Large intestine (tissue), 3 donors: ENCODE results near the gene ZNF652. TPM values are rescaled to one million over a fixed set of nuclear protein-coding genes. Genes with fewer than 3 reads are reported as not detected.
"Not testable (repeated sequence)": the region's sequence is repeated elsewhere in the genome, so short reads cannot be mapped to it uniquely, and the experiment has no call there.

Experiments
- DNase-seq, 2 donors: peaks; one replicate each; pipeline versions ENCODE4 v3.0.0 to v3.0.0-alpha.2; 2013
- H3K27ac ChIP-seq: one replicate; pipeline ENCODE4 v1.5.1; 2013; ENCODE audit warnings: low read length
- H3K27me3 ChIP-seq: 2 replicates; pipeline ENCODE4 v1.6.1; 2013; ENCODE audit warnings: low read length; ENCODE audit not compliant: control insufficient read depth, insufficient read depth
- H3K36me3 ChIP-seq: 2 replicates; pipeline ENCODE4 v1.6.1; 2013; ENCODE audit warnings: low read length; ENCODE audit not compliant: control insufficient read depth, insufficient read depth
- H3K4me1 ChIP-seq: one replicate; pipeline ENCODE4 v1.6.1; 2013; ENCODE audit warnings: low read length; ENCODE audit not compliant: control insufficient read depth, insufficient read depth
- H3K4me3 ChIP-seq: one replicate; pipeline ENCODE4 v1.5.1; 2013; ENCODE audit warnings: low read length
- H3K9me3 ChIP-seq: one replicate; pipeline ENCODE4 v1.6.1; 2013; ENCODE audit warnings: mild to moderate bottlenecking, low read depth, low read length, moderate library complexity; ENCODE audit not compliant: control insufficient read depth
- WGBS: methylation state at CpG from one replicate; pipeline ENCODE4 v1.1.5; 2013; ENCODE audit warnings: low lambda C conversion rate; ENCODE audit not compliant: insufficient coverage; 5-methylcytosine and 5-hydroxymethylcytosine counted together
- polyA plus RNA-seq: library from polyadenylated mRNA; unstranded; fragments of 120-200 nt; gene quantifications from one replicate; pipeline ENCODE4 v1.2.1, GENCODE V29; 2013

ZNF652 gene
- polyA plus RNA-seq, 1 donor, result 20.1 TPM

DNA sequence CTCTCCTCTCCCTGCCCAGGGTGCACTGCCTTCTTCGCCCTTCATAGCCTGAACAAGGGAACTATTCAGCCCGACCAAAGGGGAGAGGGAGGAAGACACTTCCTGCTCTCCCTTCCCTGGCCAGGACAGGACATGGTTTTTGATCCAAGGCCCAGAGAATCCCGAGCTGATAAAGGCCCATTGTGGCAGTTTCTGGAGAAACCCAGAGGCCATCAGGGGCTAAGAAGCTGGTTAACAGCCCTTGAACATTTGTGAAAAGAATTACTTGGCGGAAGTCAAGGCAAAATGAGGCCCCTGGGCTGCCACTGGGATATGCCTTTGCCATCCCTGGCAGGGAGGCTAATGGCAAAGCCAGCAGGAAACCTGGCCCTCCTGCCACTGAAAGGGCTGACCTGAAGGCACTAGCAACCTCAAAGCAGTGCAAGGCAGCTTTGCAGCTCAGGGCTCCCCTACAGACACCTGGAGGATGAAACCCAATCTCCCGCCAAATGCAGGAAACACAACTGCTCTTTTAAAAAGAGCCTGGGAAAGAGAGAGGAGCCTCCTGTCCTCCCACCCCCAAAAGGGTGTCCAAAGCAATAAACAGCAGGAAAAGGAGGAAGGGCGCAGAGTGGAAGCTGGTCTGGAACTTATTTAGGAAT, 40.0 kb upstream of the ZNF652 start:
- Histone ChIP-seq H3K36me3 (peaks cover 41% of the 10 kb centered on the region), H3K27ac (no peak overlapping the region)
- no CpG with 5 or more reads among the region's 6 CpGs for WGBS

DNA sequence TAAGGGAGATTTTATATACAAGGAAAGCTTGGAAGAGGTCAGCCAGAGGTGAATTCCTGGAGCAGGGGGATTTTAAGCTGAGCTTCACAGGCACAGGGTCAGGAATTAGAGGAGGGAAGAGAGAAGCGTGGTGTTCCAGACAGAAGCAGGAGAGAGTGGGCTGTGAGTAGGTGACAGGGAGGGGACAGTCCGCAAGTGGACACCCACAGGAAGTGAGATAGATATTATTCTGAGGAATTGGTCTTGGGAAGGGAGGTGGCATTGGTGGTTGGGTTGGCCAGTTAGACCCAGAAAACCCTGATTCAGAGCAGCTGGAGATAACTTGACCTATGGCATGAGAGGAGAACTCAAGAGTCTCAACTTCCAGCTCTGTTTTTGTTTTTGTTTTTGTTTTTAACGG, 37.9 kb upstream of the ZNF652 start:
- WGBS, result 83% methylated on average over 2 of the region's 3 CpGs
- no peak for DNase-seq
- Histone ChIP-seq H3K36me3 (peaks cover 20% of the 10 kb centered on the region), H3K9me3 (no peaks in the 10 kb centered on the region), H3K4me1 (no peaks in the 10 kb centered on the region), H3K27me3 (no peaks in the 10 kb centered on the region), H3K4me3 (no peak overlapping the region), H3K27ac (no peak overlapping the region)

More for the DNA sequence above, 40.0 kb upstream of the ZNF652 start:
- no peaks in the 10 kb centered on the region for H3K4me1 ChIP-seq
- H3K4me3 ChIP-seq, result no peak overlapping the region
- H3K9me3 ChIP-seq, result no peaks in the 10 kb centered on the region
- H3K27me3 ChIP-seq, result no peaks in the 10 kb centered on the region
- no peak for DNase-seq

- no CpG with 5 or more reads among the region's 4 CpGs for WGBS
- no peaks in the 10 kb centered on the region for H3K27me3 ChIP-seq
- H3K4me1 ChIP-seq, result no peaks in the 10 kb centered on the region
- peaks cover under 1% of the 10 kb centered on the region for H3K36me3 ChIP-seq
- H3K9me3 ChIP-seq, result no peaks in the 10 kb centered on the region
- no peak overlapping the region for H3K4me3 ChIP-seq
- no peak overlapping the region for H3K27ac ChIP-seq
- no peak for DNase-seq
These were observed 35.5 kb upstream of the ZNF652 start for GRCh38 chr17:49397586-49397985.

DNA sequence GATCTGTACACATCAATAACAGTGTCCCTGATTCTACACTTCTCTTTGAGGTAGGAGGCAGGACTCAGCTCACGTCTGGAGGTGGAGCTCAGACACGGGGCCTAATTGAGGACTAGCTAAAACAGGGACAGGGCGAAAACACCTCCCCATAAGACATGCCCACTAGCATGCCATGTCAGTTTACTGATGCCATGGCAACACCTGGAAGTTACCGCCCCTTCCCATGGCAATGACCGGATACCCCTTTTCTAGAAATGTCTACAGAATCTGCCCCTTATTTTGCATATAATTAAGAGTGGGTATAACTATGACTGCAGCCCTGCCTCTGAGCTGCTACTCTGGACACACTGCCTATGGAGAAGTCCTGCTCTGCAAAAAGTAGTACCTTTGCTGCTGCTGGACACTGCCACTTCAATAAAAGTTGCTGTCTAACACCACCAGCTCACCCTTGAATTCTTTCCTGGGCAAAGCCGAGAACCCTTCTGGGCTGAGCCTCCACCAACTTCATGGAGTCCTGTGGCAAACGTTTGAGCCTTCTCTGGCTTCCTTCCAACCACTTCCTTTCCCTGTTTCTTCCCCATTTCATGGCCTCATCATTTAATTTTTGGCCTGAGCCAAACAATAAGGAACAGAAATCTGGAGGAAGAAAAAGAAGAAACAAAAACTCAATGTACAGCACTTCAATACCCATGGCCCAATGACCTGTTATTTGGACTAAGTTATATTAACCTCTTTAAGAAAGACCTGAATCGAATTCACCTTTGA, 31.6 kb upstream of the ZNF652 start:
- no peak for DNase-seq
- H3K4me1 ChIP-seq, result peaks cover 6% of the 10 kb centered on the region
- H3K27me3 ChIP-seq, result no peaks in the 10 kb centered on the region
- no peak overlapping the region for H3K4me3 ChIP-seq
- WGBS, result 31% methylated on average over 4 of the region's 8 CpGs
- H3K27ac ChIP-seq, result no peak overlapping the region
- no peaks in the 10 kb centered on the region for H3K36me3 ChIP-seq
- no peaks in the 10 kb centered on the region for H3K9me3 ChIP-seq

DNA sequence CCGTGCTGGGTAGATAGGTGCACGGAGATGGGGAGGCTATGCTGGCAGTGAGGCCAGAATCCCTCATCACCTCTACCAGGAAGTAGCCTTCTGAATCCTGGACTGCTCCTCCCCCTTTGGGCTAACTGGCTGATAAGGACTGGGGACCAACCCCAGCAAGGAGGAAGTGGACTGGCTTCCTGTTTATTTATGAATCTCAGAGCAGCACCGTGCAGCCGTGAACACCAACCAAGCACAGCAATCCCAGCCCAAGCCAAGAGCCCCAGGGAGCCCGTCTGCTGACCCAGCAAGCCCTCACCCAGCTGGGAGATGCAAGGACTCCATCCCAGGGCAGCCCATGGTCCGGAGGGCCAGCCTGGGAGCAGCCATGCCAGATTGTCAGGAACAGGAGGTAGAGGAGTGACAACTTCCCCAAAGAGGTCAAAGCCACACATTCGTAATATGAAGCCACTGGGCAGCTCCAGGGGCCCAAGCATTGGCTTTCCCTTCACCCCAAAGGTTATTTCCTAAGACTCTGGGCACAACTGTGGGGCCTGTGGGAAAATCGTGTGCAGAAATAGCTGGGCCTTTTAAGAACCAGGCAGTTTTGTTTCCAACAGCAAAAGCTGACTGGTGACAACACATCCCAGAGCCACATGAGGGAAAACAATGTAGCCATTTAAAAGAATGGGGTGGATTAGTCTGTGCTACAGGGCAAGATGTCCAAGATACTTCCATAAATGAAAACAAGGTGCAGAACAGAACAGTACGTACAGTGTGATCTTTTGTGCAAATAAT, 28.7 kb upstream of the ZNF652 start:
- Histone ChIP-seq H3K36me3 (no peaks in the 10 kb centered on the region), H3K27me3 (no peaks in the 10 kb centered on the region), H3K9me3 (no peaks in the 10 kb centered on the region), H3K4me1 (peaks cover 6% of the 10 kb centered on the region), H3K4me3 (no peak overlapping the region), H3K27ac (peak overlapping the region; percentile 12)
- 86% methylated on average over 1 of the region's 9 CpGs for WGBS
- peak in 1 of 2 donors; percentile 28 for DNase-seq

DNA sequence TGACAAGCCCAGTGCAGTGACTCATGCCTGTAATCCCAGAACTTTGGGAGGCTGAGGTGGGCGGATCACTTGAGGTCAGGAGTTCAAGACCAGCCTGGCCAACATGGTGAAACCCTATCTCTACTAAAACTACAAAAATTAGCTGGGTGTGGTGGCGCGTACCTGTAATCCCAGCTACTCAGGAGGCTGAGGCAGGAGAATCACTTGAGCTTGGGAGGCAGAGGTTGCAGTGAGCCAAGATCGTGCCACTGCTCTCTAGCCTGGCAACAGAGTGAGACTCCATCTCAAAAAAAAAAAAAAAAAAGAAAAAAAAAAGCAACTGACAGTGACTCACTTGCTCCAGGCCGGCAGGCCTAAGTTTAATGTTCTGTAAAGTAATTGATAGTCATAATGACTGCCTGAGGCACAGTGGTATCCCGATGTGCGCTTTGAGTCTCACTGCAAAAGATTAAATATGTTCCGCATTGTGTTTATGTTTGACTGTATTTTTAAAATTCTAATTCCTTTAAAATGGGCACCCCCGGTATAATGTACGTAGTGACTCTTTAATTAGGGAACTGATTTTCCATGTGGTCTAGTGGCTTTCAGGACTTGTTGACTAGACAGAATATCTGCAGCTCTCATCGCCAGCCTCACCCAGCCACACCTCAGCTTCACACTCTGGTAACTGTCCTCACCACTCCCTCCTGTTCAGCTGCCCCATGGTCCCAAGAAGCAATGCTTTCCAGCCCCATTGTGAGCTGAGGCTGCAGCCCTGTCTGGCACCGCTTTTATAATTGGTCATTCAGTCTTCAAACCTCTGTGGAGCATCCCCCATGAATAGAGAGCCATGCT, 27.7 kb upstream of the ZNF652 start:
- not testable (repeated sequence) for H3K4me3 ChIP-seq, H3K9me3 ChIP-seq, H3K27ac ChIP-seq, H3K36me3 ChIP-seq, H3K27me3 ChIP-seq, DNase-seq, H3K4me1 ChIP-seq
- WGBS, result no CpG with 5 or more reads among the region's 12 CpGs

DNA sequence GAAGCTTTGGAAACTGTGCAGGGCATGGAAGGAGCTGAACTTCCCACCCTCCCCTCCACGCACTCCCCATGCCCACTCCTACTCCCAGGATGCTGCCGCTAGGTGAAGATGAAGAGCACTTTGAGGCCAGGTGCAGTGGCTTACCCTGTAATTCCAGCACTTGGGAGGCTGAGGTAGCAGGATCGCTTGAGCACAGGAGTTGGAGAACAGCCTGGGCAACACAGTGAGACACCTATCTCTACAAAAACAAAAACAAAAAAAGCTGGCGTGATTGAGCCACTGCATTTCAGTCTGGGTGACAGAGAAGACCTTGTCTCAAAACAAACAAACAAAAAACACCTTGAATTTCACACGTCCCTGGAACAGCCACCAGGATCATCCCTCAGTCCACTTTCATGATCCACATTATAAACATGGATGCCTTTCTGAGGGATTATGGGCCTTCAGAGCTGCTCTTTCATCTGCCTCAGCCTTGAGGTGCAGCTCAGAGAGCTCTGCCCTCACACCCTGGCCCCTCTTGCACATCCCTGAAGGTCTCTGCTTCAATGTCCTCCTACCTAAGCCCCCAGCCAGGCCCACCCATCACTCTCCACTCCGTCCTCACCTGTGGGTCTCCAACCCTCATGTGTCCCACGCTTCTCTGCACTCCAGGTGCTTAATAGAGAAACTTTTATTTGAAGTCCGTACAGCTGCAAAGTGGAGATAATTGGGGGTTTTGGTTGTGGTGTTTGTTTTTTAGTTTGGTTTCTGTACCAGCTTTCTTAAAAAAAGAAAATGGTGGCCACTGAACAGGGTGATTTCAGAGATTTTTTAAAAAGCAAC, 26.9 kb upstream of the ZNF652 start:
- peaks cover 6% of the 10 kb centered on the region for H3K4me1 ChIP-seq
- no peaks in the 10 kb centered on the region for H3K36me3 ChIP-seq
- H3K27ac ChIP-seq, result no peak overlapping the region
- H3K27me3 ChIP-seq, result no peaks in the 10 kb centered on the region
- H3K9me3 ChIP-seq, result no peaks in the 10 kb centered on the region
- no CpG with 5 or more reads among the region's 8 CpGs for WGBS
- no peak overlapping the region for H3K4me3 ChIP-seq
- no peak for DNase-seq

DNA sequence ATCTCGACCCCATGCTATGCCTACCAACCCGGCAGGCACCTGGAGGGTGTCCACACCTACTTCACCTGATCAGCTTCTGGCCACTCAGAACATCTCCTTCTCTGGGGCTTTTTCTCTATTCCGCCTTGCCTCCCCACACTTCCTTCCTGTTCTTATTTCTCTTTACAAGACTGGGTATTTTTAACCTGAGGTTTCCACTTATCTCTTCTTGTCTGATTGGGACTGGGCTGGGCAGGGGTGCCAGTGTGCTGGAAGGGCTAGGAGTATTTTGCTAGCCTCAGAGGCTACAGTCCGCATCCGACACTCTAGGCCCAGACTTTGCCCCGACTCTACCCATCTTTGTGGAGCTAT, 26.2 kb upstream of the ZNF652 start:
- no peak for DNase-seq
- Histone ChIP-seq H3K27ac (no peak overlapping the region), H3K4me1 (peaks cover 6% of the 10 kb centered on the region), H3K36me3 (no peaks in the 10 kb centered on the region), H3K4me3 (no peak overlapping the region), H3K27me3 (no peaks in the 10 kb centered on the region), H3K9me3 (no peaks in the 10 kb centered on the region)
- WGBS, result 90% methylated on average over 2 of the region's 6 CpGs

DNA sequence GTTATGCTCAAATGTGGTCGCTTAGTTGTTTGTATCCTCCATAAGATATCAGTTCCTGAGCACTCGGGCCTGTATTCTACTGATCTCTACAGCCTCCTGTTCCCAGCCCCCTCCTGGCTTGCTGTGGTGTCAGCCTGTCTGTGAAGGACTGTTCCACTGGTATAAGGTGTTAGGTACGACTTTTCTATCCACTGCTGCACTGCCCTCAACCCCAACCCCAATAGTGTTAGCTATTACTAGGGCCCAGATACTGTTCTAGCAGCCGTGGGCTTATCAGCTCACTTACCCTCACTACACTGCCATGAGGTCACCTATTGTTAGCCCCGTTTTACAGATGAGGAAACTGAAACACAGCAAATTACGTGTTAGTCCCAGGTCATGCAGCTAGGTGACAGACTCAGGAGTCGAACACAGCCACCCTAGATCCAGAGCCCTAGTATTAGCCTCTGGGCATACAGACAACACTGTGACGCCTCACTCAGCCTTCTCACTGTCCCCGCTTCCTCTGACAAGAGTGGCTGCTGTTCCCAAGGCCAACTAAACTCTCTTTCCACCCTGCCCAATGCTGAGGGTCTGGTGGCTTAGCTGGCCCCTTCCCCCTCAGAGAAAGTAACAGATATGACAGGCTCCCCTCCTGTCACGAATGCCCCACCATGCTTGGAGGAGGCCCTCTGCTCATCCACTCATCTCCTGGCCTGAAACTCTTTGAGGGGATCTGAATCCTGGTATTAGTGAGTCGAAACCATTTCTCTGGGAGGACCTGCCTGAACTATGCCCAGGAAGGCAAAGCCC, 25.6 kb upstream of the ZNF652 start:
- no peak overlapping the region for H3K4me3 ChIP-seq
- no peaks in the 10 kb centered on the region for H3K36me3 ChIP-seq
- no peak for DNase-seq
- no peak overlapping the region for H3K27ac ChIP-seq
- no peaks in the 10 kb centered on the region for H3K27me3 ChIP-seq
- H3K9me3 ChIP-seq, result no peaks in the 10 kb centered on the region
- no CpG with 5 or more reads among the region's 11 CpGs for WGBS
- H3K4me1 ChIP-seq, result peaks cover 6% of the 10 kb centered on the region
